ENCODE measurements around the gene YIPF3. TPM values are rescaled to one million over a fixed set of nuclear protein-coding genes. Genes with fewer than 3 reads are reported as not detected.
"Not testable (repeated sequence)": the region's sequence is repeated elsewhere in the genome, so short reads cannot be mapped to it uniquely, and the experiment has no call there.

Gene YIPF3
- polyA plus RNA-seq: 100 to 1,000 TPM in 1 of 4 donors, 10 to 100 TPM in 3; 49.0 to 121 (median 71.8) TPM
- long read RNA-seq, donor 1, transcript YIPF3-202 (9 exons, 1,576 nt): major isoform, 58 of 158 reads
- long read RNA-seq, donor 1, transcript YIPF3-211 (3 exons, 652 nt): minor isoform, 6 of 158 reads
- long read RNA-seq, donor 1, partial matches to known transcripts: 80 of 158 reads
- long read RNA-seq, donor 1, other reads (novel, unspliced or antisense): 0 of 158 reads
- long read RNA-seq, donor 2, transcript YIPF3-202 (9 exons, 1,576 nt): major isoform, 22 of 30 reads
- long read RNA-seq, donor 2, partial matches to known transcripts: 7 of 30 reads
- long read RNA-seq, donor 2, other reads (novel, unspliced or antisense): 0 of 30 reads
- long read RNA-seq, donor 3, transcript YIPF3-202 (9 exons, 1,576 nt): major isoform, 17 of 50 reads
- long read RNA-seq, donor 3, transcript YIPF3-211 (3 exons, 652 nt): minor isoform, 6 of 50 reads
- long read RNA-seq, donor 3, partial matches to known transcripts: 23 of 50 reads
- long read RNA-seq, donor 3, other reads (novel, unspliced or antisense): 0 of 50 reads
- long read RNA-seq, donor 4: 0 reads
- long read RNA-seq, donor 5, transcript YIPF3-202 (9 exons, 1,576 nt): major isoform, 6 of 12 reads
- long read RNA-seq, donor 5, partial matches to known transcripts: 5 of 12 reads
- long read RNA-seq, donor 5, other reads (novel, unspliced or antisense): 0 of 12 reads
- long read RNA-seq, donor 6, transcript YIPF3-202 (9 exons, 1,576 nt): major isoform, 39 of 68 reads
- long read RNA-seq, donor 6, partial matches to known transcripts: 25 of 68 reads
- long read RNA-seq, donor 6, other reads (novel, unspliced or antisense): 0 of 68 reads
- long read RNA-seq, donor 7, transcript YIPF3-202 (9 exons, 1,576 nt): major isoform, 57 of 110 reads
- long read RNA-seq, donor 7, transcript YIPF3-211 (3 exons, 652 nt): minor isoform, 7 of 110 reads
- long read RNA-seq, donor 7, partial matches to known transcripts: 44 of 110 reads
- long read RNA-seq, donor 7, other reads (novel, unspliced or antisense): 0 of 110 reads
- long read RNA-seq, donor 8, partial matches to known transcripts: 0 of 5 reads
- long read RNA-seq, donor 8, other reads (novel, unspliced or antisense): 0 of 5 reads
- long read RNA-seq, donor 9, transcript YIPF3-202 (9 exons, 1,576 nt): major isoform, 6 of 7 reads
- long read RNA-seq, donor 9, partial matches to known transcripts: 0 of 7 reads
- long read RNA-seq, donor 9, other reads (novel, unspliced or antisense): 0 of 7 reads
- long read RNA-seq, donor 10, transcript YIPF3-202 (9 exons, 1,576 nt): major isoform, 36 of 63 reads
- long read RNA-seq, donor 10, partial matches to known transcripts: 22 of 63 reads
- long read RNA-seq, donor 10, other reads (novel, unspliced or antisense): 0 of 63 reads

DNA sequence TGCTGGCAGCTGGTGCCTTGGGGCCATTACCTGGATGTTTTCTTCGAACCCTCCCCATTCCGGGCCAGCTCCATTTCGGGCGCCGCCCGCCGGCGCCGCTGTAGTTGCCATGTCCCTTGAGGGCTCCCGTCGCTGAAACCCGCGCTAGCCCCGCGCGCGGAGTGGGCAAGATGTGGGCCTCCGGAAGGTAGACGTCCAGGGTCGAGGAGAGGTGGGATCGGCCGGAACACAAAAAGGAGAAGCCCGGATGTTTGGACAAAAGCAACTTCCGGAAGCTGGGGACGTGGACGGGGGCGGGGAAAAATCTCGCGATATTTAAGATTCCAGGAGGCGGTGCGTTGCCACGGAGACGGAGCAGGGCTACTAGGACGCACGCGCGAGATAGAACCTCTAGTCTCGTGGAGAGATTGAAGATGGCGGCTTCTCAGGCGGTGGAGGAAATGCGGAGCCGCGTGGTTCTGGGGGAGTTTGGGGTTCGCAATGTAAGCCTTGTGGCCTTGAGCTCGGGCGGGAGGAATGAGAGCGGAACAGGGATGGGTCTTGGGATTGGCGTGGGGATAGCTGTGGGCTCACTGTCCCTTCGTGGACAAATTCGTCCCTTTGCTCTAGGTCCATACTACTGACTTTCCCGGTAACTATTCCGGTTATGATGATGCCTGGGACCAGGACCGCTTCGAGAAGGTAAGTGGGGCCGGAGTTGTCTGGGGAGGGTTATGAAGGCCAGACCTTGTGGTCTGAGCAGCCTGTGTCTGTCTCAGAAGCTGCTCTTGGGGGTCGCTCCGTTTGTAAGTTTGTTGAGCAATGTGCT lies at the start of gene YIPF3, which contains the start of gene POLR1C:
TSS of gene YIPF3 (minus strand) at position 230 of the 808 bp plus-strand sequence. CDS start at position 111, 119 bp downstream.
TSS of gene POLR1C (plus strand) at position 393 of the 808 bp plus-strand sequence. CDS start at position 414, 21 bp downstream.
- peaks cover 15 to 58% (median 29%) of the 10 kb centered on the region in 3 donors for H3K36me3 ChIP-seq (ENCODE audit: control insufficient read depth in 3 of 3, insufficient read depth in 2 of 3, low read depth in 1 of 3, low read length in 3 of 3)
- peak within 1 kb of the TSS; percentile 57 to 99 (median 92) for H3K4me3 ChIP-seq (ENCODE audit: low read depth in 1 of 3, low read length in 3 of 3)
- 0% methylated on average over 57 of the region's 57 CpGs for WGBS, 3 donors
- H3K27ac ChIP-seq (ENCODE audit: low read depth in 1 of 3, low read length in 2 of 3): peak within 1 kb of the TSS in 2 of 3 donors; percentile 83 to 89
- H3K9me3 ChIP-seq (ENCODE audit: control insufficient read depth in 2 of 2, insufficient read depth in 1 of 2, low read depth in 1 of 2, low read length in 1 of 2): no peaks in the 10 kb centered on the region
- H3K27me3 ChIP-seq (ENCODE audit: control insufficient read depth in 3 of 3, insufficient read depth in 3 of 3, low read length in 3 of 3): no peaks in the 10 kb centered on the region
- FAIRE-seq (no peak), DNase-seq (peak; percentile 98 to 99)
- peaks cover 0 to 19% (median 8%) of the 10 kb centered on the region in 3 donors for H3K4me1 ChIP-seq (ENCODE audit: control insufficient read depth in 3 of 3, insufficient read depth in 2 of 3, low read depth in 1 of 3, low read length in 2 of 3)

DNA sequence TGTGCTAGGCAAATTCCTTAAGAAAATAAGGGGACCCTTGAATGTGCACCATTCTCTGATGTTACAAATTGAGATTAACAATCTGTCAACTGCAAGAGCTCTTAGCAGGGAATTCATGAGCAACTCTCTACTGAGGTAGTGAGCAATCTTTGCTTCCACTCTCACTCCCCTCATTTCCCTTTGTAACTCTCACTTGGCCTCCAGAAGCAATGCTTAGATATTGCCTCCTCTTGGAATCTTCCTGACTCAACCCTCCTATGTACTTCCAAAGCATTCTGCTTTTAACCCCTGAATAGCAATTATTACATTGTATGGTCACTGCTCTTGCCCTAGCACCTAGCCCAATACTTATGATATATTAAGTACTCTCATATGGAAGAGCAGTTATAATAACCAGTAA lies 42.6 kb upstream of the YIPF3 start:
- Histone ChIP-seq H3K9me3 (ENCODE audit: control insufficient read depth in 2 of 2, insufficient read depth in 1 of 2, low read depth in 1 of 2, low read length in 1 of 2) (no peaks in the 10 kb centered on the region), H3K4me1 (ENCODE audit: control insufficient read depth in 3 of 3, insufficient read depth in 2 of 3, low read depth in 1 of 3, low read length in 2 of 3) (no peaks in the 10 kb centered on the region), H3K36me3 (ENCODE audit: control insufficient read depth in 3 of 3, insufficient read depth in 2 of 3, low read depth in 1 of 3, low read length in 3 of 3) (peaks cover 6 to 49% (median 22%) of the 10 kb centered on the region in 3 donors), H3K4me3 (ENCODE audit: low read depth in 1 of 3, low read length in 3 of 3) (no peak overlapping the region), H3K27me3 (ENCODE audit: control insufficient read depth in 3 of 3, insufficient read depth in 3 of 3, low read length in 3 of 3) (no peaks in the 10 kb centered on the region), H3K27ac (ENCODE audit: low read depth in 1 of 3, low read length in 2 of 3) (no peak overlapping the region)
- FAIRE-seq (no peak), DNase-seq (no peak)

DNA sequence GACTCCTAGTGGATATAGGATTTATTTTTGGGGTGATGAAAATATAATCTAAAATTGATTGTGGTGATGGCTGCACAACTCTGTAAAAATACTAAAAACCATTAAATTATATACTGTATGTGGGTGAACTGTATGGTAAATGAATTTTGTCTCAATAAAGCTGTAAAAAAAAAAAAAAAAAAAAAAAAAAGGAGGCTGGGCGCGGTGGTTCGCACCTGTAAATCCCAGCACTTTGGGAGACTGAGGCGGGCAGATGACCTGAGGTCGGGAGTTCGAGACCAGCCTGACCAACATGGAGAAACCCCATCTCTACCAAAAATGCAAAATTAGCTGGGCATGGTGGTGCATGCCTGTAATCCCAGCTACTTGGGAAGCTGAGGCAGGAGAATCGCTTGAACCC lies 40.9 kb upstream of the YIPF3 start:
- DNase-seq; H3K27me3 ChIP-seq (ENCODE audit: control insufficient read depth in 3 of 3, insufficient read depth in 3 of 3, low read length in 3 of 3); FAIRE-seq; H3K4me3 ChIP-seq (ENCODE audit: low read depth in 1 of 3, low read length in 3 of 3); H3K9me3 ChIP-seq (ENCODE audit: control insufficient read depth in 2 of 2, insufficient read depth in 1 of 2, low read depth in 1 of 2, low read length in 1 of 2); H3K27ac ChIP-seq (ENCODE audit: low read depth in 1 of 3, low read length in 2 of 3); H3K4me1 ChIP-seq (ENCODE audit: control insufficient read depth in 3 of 3, insufficient read depth in 2 of 3, low read depth in 1 of 3, low read length in 2 of 3): not testable (repeated sequence)
- 82 to 96% (median 92%) methylated on average over 5 to 7 of the region's 7 CpGs for WGBS, 3 donors
- H3K36me3 ChIP-seq (ENCODE audit: control insufficient read depth in 3 of 3, insufficient read depth in 2 of 3, low read depth in 1 of 3, low read length in 3 of 3): peaks cover 8 to 45% (median 22%) of the 10 kb centered on the region in 3 donors

GRCh38 chr6:43547222-43547621 lies 30.5 kb upstream of the YIPF3 start:
- Histone ChIP-seq H3K9me3 (ENCODE audit: control insufficient read depth in 2 of 2, insufficient read depth in 1 of 2, low read depth in 1 of 2, low read length in 1 of 2) (no peaks in the 10 kb centered on the region), H3K27ac (ENCODE audit: low read depth in 1 of 3, low read length in 2 of 3) (no peak overlapping the region), H3K4me3 (ENCODE audit: low read depth in 1 of 3, low read length in 3 of 3) (no peak overlapping the region), H3K4me1 (ENCODE audit: control insufficient read depth in 3 of 3, insufficient read depth in 2 of 3, low read depth in 1 of 3, low read length in 2 of 3) (no peaks in the 10 kb centered on the region), H3K36me3 (ENCODE audit: control insufficient read depth in 3 of 3, insufficient read depth in 2 of 3, low read depth in 1 of 3, low read length in 3 of 3) (peaks cover 14 to 51% (median 20%) of the 10 kb centered on the region in 3 donors), H3K27me3 (ENCODE audit: control insufficient read depth in 3 of 3, insufficient read depth in 3 of 3, low read length in 3 of 3) (no peaks in the 10 kb centered on the region)
- DNase-seq (no peak), FAIRE-seq (no peak)
- WGBS, 3 donors: 87 to 93% (median 90%) methylated on average over 3 of the region's 3 CpGs

DNA sequence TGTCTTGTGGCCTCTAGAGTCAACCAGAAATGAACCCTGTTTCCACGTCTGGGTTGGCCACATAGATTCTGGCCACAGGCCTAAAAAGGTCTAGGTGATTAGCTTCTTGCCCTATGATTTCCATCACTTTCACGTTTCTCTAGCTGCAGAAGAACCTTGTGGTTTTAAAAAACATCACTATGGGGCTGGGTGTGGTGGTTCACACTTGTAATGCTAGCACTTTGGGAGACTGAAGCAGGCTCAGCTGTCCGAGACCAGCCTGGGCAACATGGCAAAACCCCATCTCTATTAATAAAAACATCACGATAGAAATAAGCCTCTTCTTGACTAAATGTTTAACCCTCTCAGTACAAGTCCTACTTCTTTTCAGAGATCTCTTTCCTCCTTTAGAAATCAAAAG lies 27.7 kb upstream of the YIPF3 start:
- Histone ChIP-seq H3K4me3 (ENCODE audit: low read depth in 1 of 3, low read length in 3 of 3) (no peak overlapping the region), H3K36me3 (ENCODE audit: control insufficient read depth in 3 of 3, insufficient read depth in 2 of 3, low read depth in 1 of 3, low read length in 3 of 3) (peaks cover 10 to 50% (median 16%) of the 10 kb centered on the region in 3 donors), H3K27me3 (ENCODE audit: control insufficient read depth in 3 of 3, insufficient read depth in 3 of 3, low read length in 3 of 3) (no peaks in the 10 kb centered on the region), H3K4me1 (ENCODE audit: control insufficient read depth in 3 of 3, insufficient read depth in 2 of 3, low read depth in 1 of 3, low read length in 2 of 3) (no peaks in the 10 kb centered on the region), H3K9me3 (ENCODE audit: control insufficient read depth in 2 of 2, insufficient read depth in 1 of 2, low read depth in 1 of 2, low read length in 1 of 2) (no peaks in the 10 kb centered on the region), H3K27ac (ENCODE audit: low read depth in 1 of 3, low read length in 2 of 3) (no peak overlapping the region)
- DNase-seq: no peak
- 69 to 78% (median 77%) methylated on average over 4 of the region's 4 CpGs for WGBS, 3 donors
- FAIRE-seq: no peak

DNA sequence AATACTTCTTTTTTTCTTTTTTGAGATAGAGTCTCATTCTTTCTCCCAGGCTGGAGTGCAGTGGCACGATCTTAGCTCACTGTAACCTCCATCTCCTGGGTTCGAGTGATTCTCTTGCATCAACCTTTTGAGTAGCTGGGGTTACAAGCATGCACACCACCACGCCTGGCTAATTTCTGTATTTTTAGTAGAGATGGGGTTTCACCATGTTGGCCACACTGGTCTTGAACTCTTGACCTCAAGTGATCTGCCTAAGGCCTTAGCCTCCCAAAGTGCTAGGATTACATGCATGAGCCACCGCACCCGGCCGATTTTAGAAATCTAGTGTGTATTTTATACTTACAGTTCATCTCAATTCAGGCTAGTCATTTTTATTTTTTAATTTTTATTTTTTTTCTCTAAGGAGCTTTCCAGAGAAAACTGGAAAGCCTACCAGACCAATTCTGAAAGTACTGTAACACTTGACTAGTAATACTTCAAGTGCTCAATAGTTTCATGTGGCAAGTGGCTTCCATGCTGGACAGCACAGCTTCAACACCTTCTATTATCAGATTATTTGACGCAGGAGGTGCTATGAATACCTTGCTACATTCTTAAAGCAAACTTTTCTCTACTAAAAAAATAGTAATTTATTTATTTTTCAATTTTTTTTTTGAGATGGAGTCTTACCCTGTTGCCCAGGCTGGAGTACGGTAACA lies 25.2 kb upstream of the YIPF3 start:
- 91 to 97% (median 92%) methylated on average over 8 of the region's 8 CpGs for WGBS, 3 donors
- Histone ChIP-seq H3K36me3 (ENCODE audit: control insufficient read depth in 3 of 3, insufficient read depth in 2 of 3, low read depth in 1 of 3, low read length in 3 of 3) (peaks cover 4 to 50% (median 13%) of the 10 kb centered on the region in 3 donors), H3K4me1 (ENCODE audit: control insufficient read depth in 3 of 3, insufficient read depth in 2 of 3, low read depth in 1 of 3, low read length in 2 of 3) (no peaks in the 10 kb centered on the region), H3K9me3 (ENCODE audit: control insufficient read depth in 2 of 2, insufficient read depth in 1 of 2, low read depth in 1 of 2, low read length in 1 of 2) (no peaks in the 10 kb centered on the region), H3K27me3 (ENCODE audit: control insufficient read depth in 3 of 3, insufficient read depth in 3 of 3, low read length in 3 of 3) (no peaks in the 10 kb centered on the region), H3K4me3 (ENCODE audit: low read depth in 1 of 3, low read length in 3 of 3) (no peak overlapping the region), H3K27ac (ENCODE audit: low read depth in 1 of 3, low read length in 2 of 3) (no peak overlapping the region)
- FAIRE-seq (no peak), DNase-seq (no peak)

DNA sequence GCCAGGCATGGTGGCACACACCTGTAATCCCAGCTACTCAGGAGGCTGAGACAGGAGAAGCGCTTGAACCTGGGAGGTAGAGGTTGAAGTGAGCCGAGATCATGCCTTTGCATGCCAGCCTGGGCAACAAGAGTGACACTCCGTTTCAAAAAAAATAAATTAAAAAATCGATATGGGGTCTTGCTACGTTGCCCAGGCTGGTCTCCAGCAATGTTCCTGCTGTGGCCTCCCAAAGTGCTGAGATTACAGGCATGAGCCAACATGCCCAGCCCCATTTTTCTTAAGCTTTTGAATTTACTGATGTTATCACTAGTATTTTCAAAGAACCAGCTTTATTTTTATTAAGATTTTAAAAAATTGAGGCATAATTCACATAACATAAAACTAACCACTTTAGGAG lies 23.8 kb upstream of the YIPF3 start:
- DNase-seq (no peak), FAIRE-seq (no peak)
- no peak overlapping the region for H3K27ac ChIP-seq (ENCODE audit: low read depth in 1 of 3, low read length in 2 of 3)
- no peaks in the 10 kb centered on the region for H3K27me3 ChIP-seq (ENCODE audit: control insufficient read depth in 3 of 3, insufficient read depth in 3 of 3, low read length in 3 of 3)
- 97 to 99% (median 99%) methylated on average over 5 of the region's 5 CpGs for WGBS, 3 donors
- no peaks in the 10 kb centered on the region for H3K4me1 ChIP-seq (ENCODE audit: control insufficient read depth in 3 of 3, insufficient read depth in 2 of 3, low read depth in 1 of 3, low read length in 2 of 3)
- no peaks in the 10 kb centered on the region for H3K9me3 ChIP-seq (ENCODE audit: control insufficient read depth in 2 of 2, insufficient read depth in 1 of 2, low read depth in 1 of 2, low read length in 1 of 2)
- peaks cover 3 to 56% (median 10%) of the 10 kb centered on the region in 3 donors for H3K36me3 ChIP-seq (ENCODE audit: control insufficient read depth in 3 of 3, insufficient read depth in 2 of 3, low read depth in 1 of 3, low read length in 3 of 3)
- no peak overlapping the region for H3K4me3 ChIP-seq (ENCODE audit: low read depth in 1 of 3, low read length in 3 of 3)
